ENCODE data around the gene PACS1.

DNA sequence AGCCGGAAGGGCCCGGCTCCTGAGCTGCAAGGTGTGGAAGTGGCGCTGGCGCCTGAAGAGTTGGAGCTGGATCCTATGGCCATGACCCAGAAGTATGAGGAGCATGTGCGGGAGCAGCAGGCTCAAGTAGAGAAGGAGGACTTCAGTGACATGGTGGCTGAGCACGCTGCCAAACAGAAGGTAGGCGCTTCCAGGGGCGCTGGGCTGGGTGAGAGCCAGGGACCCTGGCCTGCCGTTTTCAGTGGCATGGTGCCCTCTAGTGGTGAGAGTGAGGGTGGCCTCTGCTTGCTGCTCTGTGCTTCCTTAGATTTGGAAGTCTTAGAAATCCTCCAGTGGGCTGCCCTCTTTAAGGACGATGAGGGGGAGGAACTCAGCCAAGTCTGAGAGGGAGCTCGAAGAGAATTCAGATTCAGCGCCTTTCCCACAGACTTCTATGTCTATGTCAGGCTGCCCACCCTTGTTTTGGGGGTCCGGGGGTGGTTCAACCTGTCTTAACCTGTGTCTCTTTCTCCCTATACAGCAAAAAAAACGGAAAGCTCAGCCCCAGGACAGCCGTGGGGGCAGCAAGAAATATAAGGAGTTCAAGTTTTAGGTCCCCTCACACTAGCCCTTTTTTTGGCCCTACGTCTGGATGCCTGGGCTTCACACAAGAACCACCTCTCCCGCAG is 1.8 kb upstream of the PACS1 start:
- TF ChIP-seq POLR2A (IDR thresholded peaks at IDR 0.05): no peak
- TF ChIP-seq, protein P1, sequence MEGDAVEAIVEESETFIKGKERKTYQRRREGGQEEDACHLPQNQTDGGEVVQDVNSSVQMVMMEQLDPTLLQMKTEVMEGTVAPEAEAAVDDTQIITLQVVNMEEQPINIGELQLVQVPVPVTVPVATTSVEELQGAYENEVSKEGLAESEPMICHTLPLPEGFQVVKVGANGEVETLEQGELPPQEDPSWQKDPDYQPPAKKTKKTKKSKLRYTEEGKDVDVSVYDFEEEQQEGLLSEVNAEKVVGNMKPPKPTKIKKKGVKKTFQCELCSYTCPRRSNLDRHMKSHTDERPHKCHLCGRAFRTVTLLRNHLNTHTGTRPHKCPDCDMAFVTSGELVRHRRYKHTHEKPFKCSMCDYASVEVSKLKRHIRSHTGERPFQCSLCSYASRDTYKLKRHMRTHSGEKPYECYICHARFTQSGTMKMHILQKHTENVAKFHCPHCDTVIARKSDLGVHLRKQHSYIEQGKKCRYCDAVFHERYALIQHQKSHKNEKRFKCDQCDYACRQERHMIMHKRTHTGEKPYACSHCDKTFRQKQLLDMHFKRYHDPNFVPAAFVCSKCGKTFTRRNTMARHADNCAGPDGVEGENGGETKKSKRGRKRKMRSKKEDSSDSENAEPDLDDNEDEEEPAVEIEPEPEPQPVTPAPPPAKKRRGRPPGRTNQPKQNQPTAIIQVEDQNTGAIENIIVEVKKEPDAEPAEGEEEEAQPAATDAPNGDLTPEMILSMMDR (IDR thresholded peaks at IDR 0.05): peak in 5 of 7 experiments; percentile 34 to 92 (median 85)

Measured in stomach (tissue), 4 donors.